Astrocyte of the spinal cord (primary cell): ENCODE measurements around the gene TMEM151B.

Experiments used
- DNase-seq: peaks from one replicate; pipeline ENCODE4 v3.0.0; 2011; ENCODE audit warnings: low read depth, low spot score
- H3K4me3 ChIP-seq: 2 replicates; pipeline ENCODE4 v1.5.1; 2011; ENCODE audit warnings: low read depth, mild to moderate bottlenecking, low read length, moderate library complexity
- CTCF ChIP-seq: IDR thresholded peaks from 2 replicates; pipeline ENCODE4 v1.5.1; 2012; ENCODE audit warnings: low read depth, mild to moderate bottlenecking, low read length, inconsistent platforms
- in situ Hi-C: cut with HindIII; loops from 2 replicates; pipeline ENCODE4 v1.10.0; 2017; ENCODE audit warnings: low sequenced_read_pairs

TMEM151B gene

DNA sequence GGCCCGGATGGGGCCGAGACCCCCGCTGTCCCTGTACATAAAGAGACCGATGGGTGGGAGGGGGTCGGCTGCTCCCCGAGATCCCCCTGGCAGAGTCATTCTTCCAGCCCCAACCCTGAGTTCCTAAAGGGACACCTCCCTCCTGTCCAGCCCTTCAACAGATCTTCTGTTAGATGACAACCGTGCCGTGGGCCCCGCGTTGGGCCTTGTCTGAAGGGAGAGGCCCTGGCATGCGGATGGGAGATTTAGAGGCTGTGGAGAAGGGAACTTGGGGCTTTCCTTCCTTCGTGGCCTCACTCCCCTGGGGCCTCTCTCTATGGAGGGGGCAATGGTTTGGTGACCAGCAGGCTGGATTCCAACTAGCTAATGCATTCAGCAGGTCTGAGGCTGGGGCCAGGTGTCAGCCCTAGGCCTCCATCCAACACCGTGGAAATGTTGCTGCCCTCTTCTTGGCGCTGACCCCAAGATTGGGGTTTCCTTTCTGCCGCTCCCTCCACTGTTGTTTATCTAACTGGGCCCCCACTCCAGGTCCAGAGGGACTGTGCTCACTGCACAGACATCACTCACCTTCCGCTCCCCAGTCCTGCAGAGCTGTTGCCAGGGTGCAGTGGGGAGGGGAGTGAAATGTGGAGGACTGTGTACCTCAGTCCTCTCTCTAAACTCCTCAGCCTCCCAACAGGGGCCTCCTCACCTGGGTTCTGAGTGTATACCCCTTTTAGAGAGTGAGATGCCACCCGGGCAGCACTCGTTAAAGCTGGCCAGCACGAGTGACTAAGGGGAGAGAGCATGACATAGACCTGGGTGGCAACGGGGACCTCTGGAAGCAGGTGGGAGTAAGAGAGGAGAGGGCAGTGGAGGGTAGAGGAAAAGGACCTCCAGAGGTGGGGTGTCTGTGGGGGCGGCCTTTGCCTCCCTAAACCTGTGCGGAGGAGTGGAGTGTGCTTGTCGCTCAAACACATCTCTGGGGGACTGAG is 6.7 kb downstream of the TMEM151B start:
- no peak overlapping the region for H3K4me3 ChIP-seq
- DNase-seq, result no peak
- no peak for TF ChIP-seq CTCF
- in situ Hi-C loops, result no loop called here

GRCh38 chr6:44277763-44278162 is 7.5 kb downstream of the TMEM151B start:
- no peak overlapping the region for H3K4me3 ChIP-seq
- DNase-seq, result no peak
- in situ Hi-C loops, result no loop called here
- TF ChIP-seq CTCF, result no peak

GRCh38 chr6:44278315-44278714 is 8.1 kb downstream of the TMEM151B start:
- no peak for DNase-seq
- in situ Hi-C loops, result no loop called here
- no peak overlapping the region for H3K4me3 ChIP-seq
- no peak for TF ChIP-seq CTCF

GRCh38 chr6:44278774-44279697 is 8.8 kb downstream of the TMEM151B start:
- H3K4me3 ChIP-seq, result no peak overlapping the region
- no peak for DNase-seq
- TF ChIP-seq CTCF, result no peak
- in situ Hi-C loops, result no loop called here

- no peak for DNase-seq
- in situ Hi-C loops, result no loop called here
- H3K4me3 ChIP-seq, result no peak overlapping the region
- no peak for TF ChIP-seq CTCF
Measured at GRCh38 chr6:44284121-44284520, 13.9 kb downstream of the TMEM151B start.

GRCh38 chr6:44284867-44285266 is 14.6 kb downstream of the TMEM151B start:
- DNase-seq, result no peak
- in situ Hi-C loops, result no loop called here
- TF ChIP-seq CTCF, result no peak
- no peak overlapping the region for H3K4me3 ChIP-seq
